H1 (cell line): ENCODE results near the gene RGS4. TPM values are rescaled to one million over a fixed set of nuclear protein-coding genes. Genes with fewer than 3 reads are reported as not detected.

ENCODE experiments used
- CBX5 ChIP-seq: fragments of 300-800, 300-1000 bp; sonication (generic); IDR thresholded peaks from 2 replicates; pipeline ENCODE4 v1.7.1; 2016; ENCODE audit warnings: antibody characterized with exemption, low read length, low read depth
- EZH2 ChIP-seq: fragments of 200-600 bp; sonication (generic); IDR thresholded peaks from 2 replicates; pipeline ENCODE4 v1.7.1; 2012; ENCODE audit warnings: low read depth, mild to moderate bottlenecking, moderate library complexity, low read length, inconsistent platforms; ENCODE audit not compliant: severe bottlenecking
- HDAC2 ChIP-seq, 2 experiments: fragments of 300-600 bp in 1 of 2; sonication (generic) in 1 of 2; IDR thresholded peaks; 2 replicates each; pipeline ENCODE4 v1.6.1; 2011 to 2012; ENCODE audit warnings: low read depth in 2 of 2, low read length in 2 of 2, mild to moderate bottlenecking in 2 of 2, moderate library complexity in 2 of 2, borderline replicate concordance in 1 of 2, inconsistent platforms in 1 of 2
- KDM4A ChIP-seq: IDR thresholded peaks from one replicate; pipeline ENCODE4 v1.7.1; 2012; ENCODE audit warnings: low read depth, mild to moderate bottlenecking, moderate library complexity, low read length, inconsistent platforms; ENCODE audit not compliant: severe bottlenecking
- RBBP5 ChIP-seq: IDR thresholded peaks from 2 replicates; pipeline ENCODE4 v1.7.1; 2012; ENCODE audit warnings: low read depth, mild to moderate bottlenecking, inconsistent platforms, low read length, moderate library complexity, borderline replicate concordance
- SIN3A ChIP-seq, 2 experiments: IDR thresholded peaks in 1 of 2; conservative IDR thresholded peaks in 1 of 2; 2 replicates each; pipeline ENCODE4 v1.6.1; 2011 to 2012; ENCODE audit warnings: low read length in 2 of 2, improper control_type of control experiment in 1 of 2, low read depth in 1 of 2, mild to moderate bottlenecking in 1 of 2
- TBP ChIP-seq: IDR thresholded peaks from 2 replicates; pipeline ENCODE4 v1.6.1; 2011; ENCODE audit warnings: low read depth, low read length, improper control_type of control experiment
- ZNF274 ChIP-seq: IDR thresholded peaks from 2 replicates; pipeline ENCODE4 v1.7.0; 2012; ENCODE audit warnings: low read length, borderline replicate concordance; ENCODE audit errors: extremely low read depth
- polyA plus RNA-seq, 7 experiments: library from polyadenylated mRNA; depleted of rRNA in 3 of 7; stranded (reverse) in 5 of 7; unstranded in 2 of 7; fragments of >200 nt in 5 of 7; fragments of 200-250 nt in 2 of 7; gene quantifications; 1 replicate in 5 of 7; 2 replicates in 1 of 7; 4 replicates in 1 of 7; pipeline versions ENCODE4 v1.2.1 to v1.2.3, GENCODE V29; 2011 to 2013; ENCODE audit warnings: missing spikeins in 2 of 7, mixed read lengths in 2 of 7
- total RNA-seq: library from RNA; stranded (reverse); fragmentation: NEBNext Ultra II Directional; extraction: Animal tissue kit (Norgen Biotek cat#: 25700); gene quantifications from 2 replicates; pipeline ENCODE4 v1.2.1, GENCODE V29; 2021

RGS4 gene
- total and polyA plus RNA-seq, 2 of the 8 experiments (the other 6 are each of a cell fraction or from before 2014, with no cell fraction given), result 0.26 to 0.74 TPM

DNA sequence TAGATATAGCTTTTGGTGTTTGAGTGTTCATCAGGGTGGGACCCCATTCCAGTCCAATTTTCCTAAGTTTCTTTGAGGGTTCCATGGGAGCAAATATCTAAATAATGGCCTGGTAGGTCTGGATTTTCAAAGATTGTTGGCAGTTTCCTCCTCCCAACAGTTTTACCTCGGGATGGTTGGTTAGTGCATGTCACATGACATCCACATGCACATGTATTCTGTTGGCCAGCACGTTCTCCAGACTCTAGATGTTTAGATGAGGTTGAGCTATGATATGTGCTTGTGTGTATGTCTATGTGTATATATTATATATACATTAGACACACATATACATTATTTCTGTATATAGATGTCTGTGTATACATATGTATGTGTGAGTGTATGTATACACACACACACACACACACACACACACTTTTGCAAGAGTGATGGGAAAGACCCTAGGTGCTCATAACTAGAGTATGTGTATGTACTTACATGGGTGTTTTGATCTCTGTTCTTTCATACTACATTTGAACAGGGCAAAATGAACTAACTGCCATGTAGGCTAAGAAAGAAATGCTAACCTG is 5.6 kb downstream of the RGS4 start (continued):
- TF ChIP-seq ZNF274 (no peak), CBX5 (no peak), HDAC2 (IDR thresholded peaks at IDR 0.05; ENCODE audit: borderline replicate concordance in 1 of 2, low read depth in 2 of 2, low read length in 2 of 2) (no peak), RBBP5 (no peak), KDM4A (no peak), EZH2 (no peak), TBP (no peak), SIN3A (conservative IDR thresholded peaks at IDR 0.05 in 1 of 2, IDR thresholded peaks at IDR 0.05 in 1 of 2; ENCODE audit: low read depth in 1 of 2, low read length in 2 of 2) (no peak)
